NT2/D1 (cell line): ENCODE results near the gene NRIP1.

Experiments
- SUZ12 ChIP-seq: IDR thresholded peaks from 2 replicates; pipeline ENCODE4 v1.6.1; 2011; ENCODE audit not compliant: insufficient read length, insufficient read depth; ENCODE audit errors: extremely low read depth
- YY1 ChIP-seq: IDR thresholded peaks from 2 replicates; pipeline ENCODE4 v1.6.1; 2011; ENCODE audit not compliant: insufficient read length, insufficient read depth

GRCh38 chr21:15034126-15034853 lies 30.5 kb downstream of the NRIP1 start:
- TF ChIP-seq SUZ12 (no peak), YY1 (no peak)
